MCF 10A (cell line): ENCODE data around the gene CCDC112. TPM values are rescaled to one million over a fixed set of nuclear protein-coding genes. Genes with fewer than 3 reads are reported as not detected.
A peak's percentile ranks its signal among the peaks of the same experiment; 100 is the strongest.

Experiments used
- BruUV-seq: library from RNA; stranded (reverse); fragments of 400-500 nt; replicated peaks from 2 replicates; lab custom pipeline; 2021; lab: Mats Ljungman, UMichigan
- CTCF ChIA-PET: fragments of 300-600 bp; sonication (Branson Sonifier 250); formaldehyde crosslinking; extraction: SDS; loops from one replicate; lab custom pipeline; 2021; ENCODE audit warnings: antibody characterized with exemption, inconsistent platforms; lab: Yijun Ruan, JAX
- POLR2A ChIA-PET: fragments of 300-600, 350-650 bp; sonication (Branson Sonifier 250); formaldehyde crosslinking; extraction: SDS; loops from one replicate; lab custom pipeline; 2020; ENCODE audit warnings: antibody characterized with exemption, inconsistent platforms; lab: Yijun Ruan, JAX
- DNase-seq: peaks from one replicate; pipeline ENCODE4 v3.0.0-alpha.2; 2018; ENCODE audit not compliant: unreplicated experiment
- H3K27ac Mint-ChIP-seq: one replicate; pipeline ENCODE4 v1.8.0; 2022; ENCODE audit warnings: mild to moderate bottlenecking, low read depth, mixed read lengths; ENCODE audit not compliant: unreplicated experiment
- H3K27me3 Mint-ChIP-seq: one replicate; pipeline ENCODE4 v1.8.0; 2022; ENCODE audit warnings: mixed read lengths; ENCODE audit not compliant: insufficient read depth, unreplicated experiment
- H3K36me3 Mint-ChIP-seq: one replicate; pipeline ENCODE4 v1.8.0; 2022; ENCODE audit warnings: mild to moderate bottlenecking, moderate library complexity, mixed read lengths; ENCODE audit not compliant: insufficient read depth, unreplicated experiment
- H3K4me1 Mint-ChIP-seq: one replicate; pipeline ENCODE4 v1.8.0; 2022; ENCODE audit warnings: mixed read lengths; ENCODE audit not compliant: insufficient read depth, unreplicated experiment
- H3K4me3 Mint-ChIP-seq: one replicate; pipeline ENCODE4 v1.8.0; 2022; ENCODE audit warnings: mild to moderate bottlenecking, moderate library complexity, mixed read lengths; ENCODE audit not compliant: unreplicated experiment
- H3K9me3 Mint-ChIP-seq: one replicate; pipeline ENCODE4 v1.8.0; 2022; ENCODE audit warnings: mixed read lengths; ENCODE audit not compliant: unreplicated experiment
- CTCF ChIP-seq: fragments of 200-600 bp; IDR thresholded peaks from one replicate; pipeline ENCODE4 v1.8.0; 2022; ENCODE audit warnings: antibody characterized with exemption, mild to moderate bottlenecking; ENCODE audit not compliant: unreplicated experiment
- intact Hi-C: fragments of 100-400 bp; cut with micrococcal nuclease; formaldehyde crosslinking; loops from 2 replicates; pipeline ENCODE4 v1.14.1; 2022
- total RNA-seq: library from RNA; stranded (reverse); gene quantifications from 2 replicates; pipeline ENCODE4 v1.2.3, GENCODE V29; 2022

Gene CCDC112
- total RNA-seq, 1 experiment from 2014 or later, result 10.7 TPM

GRCh38 chr5:115295777-115296123 lies 704 bp downstream of the CCDC112 start:
- Mint-ChIP-seq H3K4me3 (peak overlapping the region; percentile 78), H3K27ac (peak overlapping the region; percentile 53), H3K9me3 (no peaks in the 10 kb centered on the region), H3K27me3 (no peaks in the 10 kb centered on the region), H3K36me3 (no peaks in the 10 kb centered on the region), H3K4me1 (peaks cover 17% of the 10 kb centered on the region)
- no peak for DNase-seq
- TF ChIP-seq CTCF, result no peak
- ChIA-PET CTCF (interaction anchor here (0.7 to 2.2 kb wide), 7 partner anchors 9 to 329 kb away, joined by 3 to 14 read pairs (median 3); no protein-coding TSS in a partner anchor), POLR2A (interaction anchor here (0.7 to 2.6 kb wide), 13 partner anchors 9 to 547 kb away, joined by 3 to 19 read pairs (median 4); partner anchors contain the start of genes FEM1C, PGGT1B and TMED7)
- intact Hi-C loops, result loop anchor here (1.0 kb wide), 1 partner anchor 197 kb away; no protein-coding TSS in a partner anchor
- BruUV-seq, result no TSS peak

- H3K36me3 Mint-ChIP-seq, result no peaks in the 10 kb centered on the region
- H3K4me1 Mint-ChIP-seq, result peaks cover 17% of the 10 kb centered on the region
- BruUV-seq, result no TSS peak
- H3K4me3 Mint-ChIP-seq, result no peak overlapping the region
- no peak overlapping the region for H3K27ac Mint-ChIP-seq
- intact Hi-C loops, result no loop called here
- ChIA-PET POLR2A (interaction anchor here (0.6 kb wide), 1 partner anchor 29 kb away, joined by 3 read pairs; the partner anchor contains the start of gene PGGT1B), CTCF (no interaction called here)
- no peaks in the 10 kb centered on the region for H3K9me3 Mint-ChIP-seq
- TF ChIP-seq CTCF, result no peak
- no peak for DNase-seq
- H3K27me3 Mint-ChIP-seq, result no peaks in the 10 kb centered on the region
Measured at GRCh38 chr5:115291397-115291796, 5.1 kb downstream of the CCDC112 start.

GRCh38 chr5:115289104-115289503 lies 7.3 kb downstream of the CCDC112 start:
- POLR2A ChIA-PET, result no interaction called here
- Mint-ChIP-seq H3K27me3 (no peaks in the 10 kb centered on the region), H3K36me3 (no peaks in the 10 kb centered on the region), H3K4me1 (peaks cover 15% of the 10 kb centered on the region), H3K27ac (no peak overlapping the region), H3K4me3 (no peak overlapping the region), H3K9me3 (no peaks in the 10 kb centered on the region)
- intact Hi-C loops, result no loop called here
- no peak for DNase-seq
- BruUV-seq, result no TSS peak
- CTCF ChIA-PET, result no interaction called here
- TF ChIP-seq CTCF, result no peak

GRCh38 chr5:115284021-115284420 lies 12.4 kb downstream of the CCDC112 start:
- H3K4me3 Mint-ChIP-seq, result no peak overlapping the region
- H3K36me3 Mint-ChIP-seq, result peaks cover 7% of the 10 kb centered on the region

More at GRCh38 chr5:115284021-115284420, 12.4 kb downstream of the CCDC112 start:
- Mint-ChIP-seq H3K27me3 (no peaks in the 10 kb centered on the region), H3K9me3 (no peaks in the 10 kb centered on the region), H3K27ac (no peak overlapping the region), H3K4me1 (peaks cover 15% of the 10 kb centered on the region)
- TF ChIP-seq CTCF, result no peak
- POLR2A ChIA-PET, result interaction anchor here (0.5 to 1.4 kb wide), 4 partner anchors 11 to 22 kb away, joined by 3 to 6 read pairs (median 4); no protein-coding TSS in a partner anchor
- DNase-seq, result no peak
- BruUV-seq, result no TSS peak
- CTCF ChIA-PET, result no interaction called here
- intact Hi-C loops, result no loop called here
